Activated naive CD8-positive, alpha-beta T cell (primary cell): Measurements from ENCODE around the gene TMEM235.

Experiments used
- H3K27ac Mint-ChIP-seq: one replicate; pipeline ENCODE4 v1.8.0; 2021; ENCODE audit warnings: mixed read lengths
- H3K27me3 Mint-ChIP-seq: one replicate; pipeline ENCODE4 v1.8.0; 2021; ENCODE audit warnings: mixed read lengths
- H3K36me3 Mint-ChIP-seq: one replicate; pipeline ENCODE4 v1.8.0; 2021; ENCODE audit warnings: mixed read lengths
- H3K4me1 Mint-ChIP-seq: one replicate; pipeline ENCODE4 v1.8.0; 2021; ENCODE audit warnings: low read depth, mixed read lengths
- H3K4me3 Mint-ChIP-seq: one replicate; pipeline ENCODE4 v1.8.0; 2021; ENCODE audit warnings: mild to moderate bottlenecking, mixed read lengths
- H3K9me3 Mint-ChIP-seq: one replicate; pipeline ENCODE4 v1.8.0; 2021; ENCODE audit warnings: low read depth, mixed read lengths

The TMEM235 gene

DNA sequence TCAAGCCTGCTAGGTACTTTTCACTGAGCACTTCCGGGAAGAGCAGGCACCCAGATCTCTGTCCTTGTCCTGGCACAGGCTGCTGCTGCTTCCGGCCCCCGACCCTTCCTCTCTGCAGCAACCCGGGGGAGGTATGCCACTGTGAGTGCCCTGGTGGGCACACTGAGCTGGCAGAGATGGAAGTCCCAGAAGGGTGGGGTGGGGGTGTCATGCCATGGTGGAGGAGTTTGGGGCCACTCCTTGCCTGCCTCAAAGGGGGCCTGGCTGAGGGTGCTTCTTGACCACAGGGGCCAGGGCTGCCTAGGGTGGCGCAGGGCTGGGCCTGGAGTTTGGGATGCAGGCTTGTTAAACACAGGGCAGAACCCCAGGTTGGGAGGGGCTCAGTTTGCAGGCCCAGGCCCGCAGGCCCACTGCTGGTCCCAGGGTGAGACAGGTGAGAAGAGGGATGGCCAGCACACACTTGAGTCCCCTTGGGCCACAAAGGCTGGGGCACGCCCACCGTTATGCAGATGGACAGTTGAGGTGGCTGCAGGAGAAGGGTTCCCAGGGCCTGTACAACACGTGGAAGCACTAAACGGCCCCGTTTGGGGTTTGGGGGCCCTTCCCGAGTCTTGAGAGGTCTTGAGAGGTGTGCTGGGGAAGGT, 8.7 kb downstream of the TMEM235 start:
- Mint-ChIP-seq H3K4me1 (no peaks in the 10 kb centered on the region), H3K27me3 (no peaks in the 10 kb centered on the region)

DNA sequence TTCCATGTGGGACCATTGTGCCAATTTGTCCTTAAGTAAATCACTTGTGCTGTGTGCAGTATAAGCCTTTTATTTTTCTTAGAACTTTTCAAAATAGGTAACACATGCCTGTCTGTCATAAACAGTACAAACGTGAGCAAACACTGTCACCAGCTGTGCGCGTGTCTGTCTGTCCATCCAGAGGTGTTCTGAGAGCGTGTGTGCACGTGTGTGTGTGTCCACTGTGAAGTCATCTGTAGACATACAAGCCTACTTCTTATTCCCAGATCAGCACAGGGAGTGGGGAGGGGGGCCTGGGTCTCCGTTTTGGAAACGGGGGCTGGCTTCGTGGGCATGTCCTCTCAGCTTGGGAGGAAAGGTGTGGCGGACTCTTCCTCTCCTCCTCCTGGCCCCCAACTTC, 9.4 kb downstream of the TMEM235 start:
- H3K4me3 Mint-ChIP-seq, result no peak overlapping the region

More for the DNA sequence above, 8.7 kb downstream of the TMEM235 start:
- Mint-ChIP-seq H3K9me3 (no peaks in the 10 kb centered on the region), H3K27ac (no peak overlapping the region), H3K36me3 (no peaks in the 10 kb centered on the region), H3K4me3 (no peak overlapping the region)

DNA sequence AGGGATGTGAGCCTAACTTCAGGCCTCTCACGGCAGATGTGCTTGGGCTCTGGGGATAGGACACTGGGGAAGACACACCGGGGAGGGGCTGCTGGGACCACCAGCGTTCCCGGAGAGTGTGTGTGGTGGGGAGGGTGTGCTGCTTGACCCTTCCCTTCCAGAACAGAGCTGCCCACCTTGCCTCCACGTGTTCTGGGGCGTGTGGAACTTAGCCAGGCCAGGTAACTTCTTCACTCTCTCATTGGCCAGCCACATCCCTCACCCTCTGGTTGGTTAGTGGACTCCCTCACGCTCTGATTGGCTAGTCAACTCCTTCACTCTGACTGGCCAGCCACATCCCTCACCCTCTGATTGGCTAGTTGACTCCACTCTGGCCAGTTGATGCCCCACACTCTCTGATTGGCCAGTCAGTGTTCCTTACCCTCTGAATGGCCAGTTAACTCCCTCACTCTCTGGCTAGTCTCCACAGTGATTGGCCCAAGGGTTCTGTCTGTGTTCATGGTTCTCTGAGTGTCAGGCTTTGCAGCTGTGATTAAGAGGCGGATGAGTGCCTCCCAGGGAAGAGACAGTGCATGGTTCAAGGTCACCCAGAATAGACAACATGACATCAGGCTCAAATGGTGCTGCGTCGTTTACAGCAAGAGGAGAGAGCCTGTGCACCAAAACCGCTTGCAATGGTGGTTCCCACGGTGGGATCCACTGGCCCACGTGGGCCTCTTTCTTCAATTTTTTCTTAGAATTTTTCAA, 10.0 kb downstream of the TMEM235 start:
- Mint-ChIP-seq H3K36me3 (no peaks in the 10 kb centered on the region), H3K4me1 (no peaks in the 10 kb centered on the region), H3K4me3 (no peak overlapping the region), H3K27ac (no peak overlapping the region), H3K9me3 (no peaks in the 10 kb centered on the region), H3K27me3 (no peaks in the 10 kb centered on the region)

More for the DNA sequence above, 9.4 kb downstream of the TMEM235 start:
- Mint-ChIP-seq H3K4me1 (no peaks in the 10 kb centered on the region), H3K36me3 (no peaks in the 10 kb centered on the region), H3K9me3 (no peaks in the 10 kb centered on the region), H3K27ac (no peak overlapping the region), H3K27me3 (no peaks in the 10 kb centered on the region)

DNA sequence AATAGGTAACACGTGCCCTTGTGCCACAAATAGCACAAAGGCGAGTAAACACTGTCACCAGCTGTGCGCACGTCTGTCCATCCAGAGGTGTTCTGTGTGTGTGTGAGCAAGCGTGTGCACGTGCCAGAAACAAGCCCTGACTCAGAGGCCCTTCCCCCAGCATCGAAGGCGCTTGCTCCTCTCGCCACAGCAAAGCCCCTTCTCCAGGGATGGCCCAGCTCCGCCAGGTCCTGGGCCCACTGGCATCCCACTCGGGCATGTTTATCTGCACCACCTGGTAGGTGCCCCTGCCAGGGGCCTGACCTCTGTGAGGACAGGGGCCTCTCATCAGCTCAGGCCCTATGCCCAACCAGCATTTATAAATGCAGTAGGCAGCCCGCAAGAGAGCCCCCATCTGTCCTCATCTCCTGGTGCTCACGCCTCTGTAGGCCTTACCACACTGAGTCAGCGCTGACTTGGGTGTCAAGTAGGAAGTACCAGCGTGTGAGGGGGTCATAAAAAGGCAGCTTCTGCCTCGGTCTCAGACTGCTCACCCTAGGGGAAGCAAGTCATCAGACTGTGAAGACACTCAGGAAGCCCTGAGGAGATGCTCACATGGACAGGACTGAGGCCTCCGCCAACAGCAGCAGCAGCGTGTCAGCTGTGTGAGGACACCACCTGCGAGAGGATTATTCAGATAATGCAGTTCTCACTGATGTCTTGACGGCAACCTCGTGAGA, 10.8 kb downstream of the TMEM235 start:
- Mint-ChIP-seq H3K9me3 (no peaks in the 10 kb centered on the region), H3K4me1 (no peaks in the 10 kb centered on the region), H3K36me3 (no peaks in the 10 kb centered on the region), H3K27me3 (no peaks in the 10 kb centered on the region), H3K27ac (no peak overlapping the region), H3K4me3 (no peak overlapping the region)

DNA sequence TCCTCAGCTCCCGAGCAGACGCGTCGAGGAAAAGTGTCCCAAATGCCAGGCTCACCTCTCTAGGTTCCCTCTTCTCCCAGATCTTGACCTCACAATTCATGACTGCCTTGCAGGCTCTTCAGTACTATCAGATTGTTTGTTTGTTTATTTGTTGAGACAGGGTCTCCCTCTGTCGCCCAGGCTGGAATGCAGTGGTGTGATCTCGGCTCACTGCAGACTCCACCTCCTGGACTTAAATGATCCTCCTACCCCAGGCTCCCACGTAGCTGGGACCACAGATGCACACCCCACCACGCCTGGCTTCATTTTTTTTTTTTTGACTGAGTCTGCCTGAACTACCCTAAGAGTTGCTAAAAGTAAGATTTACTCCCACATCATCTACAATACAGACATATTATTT, 15.9 kb downstream of the TMEM235 start:
- H3K9me3 Mint-ChIP-seq, result no peaks in the 10 kb centered on the region
- H3K36me3 Mint-ChIP-seq, result no peaks in the 10 kb centered on the region
- H3K27me3 Mint-ChIP-seq, result no peaks in the 10 kb centered on the region
- no peak overlapping the region for H3K4me3 Mint-ChIP-seq
- no peak overlapping the region for H3K27ac Mint-ChIP-seq
- H3K4me1 Mint-ChIP-seq, result peaks cover 18% of the 10 kb centered on the region

DNA sequence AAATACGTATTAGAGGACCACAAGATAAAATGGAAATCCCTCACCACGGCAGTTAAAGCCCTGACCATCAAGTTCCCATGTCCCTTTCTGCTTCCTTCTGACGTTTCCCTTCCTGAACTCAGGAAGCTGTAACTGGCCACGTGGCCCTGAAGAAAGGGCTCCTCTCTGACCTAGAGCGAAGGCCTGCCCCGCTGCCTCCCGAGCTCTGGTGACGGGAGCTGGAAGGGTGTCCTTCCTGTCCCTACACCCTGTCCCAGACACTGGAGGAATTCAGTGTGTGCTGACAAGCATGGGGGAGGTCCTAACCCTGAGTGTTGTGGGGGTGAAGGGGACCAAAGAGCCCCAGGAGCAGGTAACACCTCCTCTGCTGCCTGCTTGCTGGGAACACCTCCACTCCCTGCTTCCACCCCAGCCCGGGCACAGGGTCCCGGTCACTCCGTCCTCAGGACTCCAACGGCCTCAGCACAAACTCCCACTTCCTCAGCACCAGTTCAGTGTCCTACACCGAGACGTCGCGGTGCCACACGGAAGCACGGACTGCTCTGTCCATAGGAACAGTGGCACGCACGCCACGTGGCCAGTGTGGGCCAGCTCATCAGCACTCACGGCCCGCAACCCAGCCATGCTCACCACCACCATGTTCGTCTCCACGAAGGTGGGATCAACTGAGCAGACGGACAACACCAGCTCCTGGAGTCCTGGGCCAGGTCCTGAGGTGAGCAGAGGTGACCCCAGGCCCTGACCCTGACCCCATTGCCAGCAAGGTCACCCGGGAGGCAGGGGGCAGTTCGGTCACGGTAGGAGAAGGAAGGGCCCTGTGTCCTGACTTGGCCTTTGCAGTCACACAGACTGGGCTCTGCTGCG, 16.9 kb downstream of the TMEM235 start:
- Mint-ChIP-seq H3K4me3 (no peak overlapping the region), H3K27me3 (no peaks in the 10 kb centered on the region), H3K36me3 (no peaks in the 10 kb centered on the region), H3K4me1 (peaks cover 27% of the 10 kb centered on the region), H3K27ac (no peak overlapping the region), H3K9me3 (no peaks in the 10 kb centered on the region)

DNA sequence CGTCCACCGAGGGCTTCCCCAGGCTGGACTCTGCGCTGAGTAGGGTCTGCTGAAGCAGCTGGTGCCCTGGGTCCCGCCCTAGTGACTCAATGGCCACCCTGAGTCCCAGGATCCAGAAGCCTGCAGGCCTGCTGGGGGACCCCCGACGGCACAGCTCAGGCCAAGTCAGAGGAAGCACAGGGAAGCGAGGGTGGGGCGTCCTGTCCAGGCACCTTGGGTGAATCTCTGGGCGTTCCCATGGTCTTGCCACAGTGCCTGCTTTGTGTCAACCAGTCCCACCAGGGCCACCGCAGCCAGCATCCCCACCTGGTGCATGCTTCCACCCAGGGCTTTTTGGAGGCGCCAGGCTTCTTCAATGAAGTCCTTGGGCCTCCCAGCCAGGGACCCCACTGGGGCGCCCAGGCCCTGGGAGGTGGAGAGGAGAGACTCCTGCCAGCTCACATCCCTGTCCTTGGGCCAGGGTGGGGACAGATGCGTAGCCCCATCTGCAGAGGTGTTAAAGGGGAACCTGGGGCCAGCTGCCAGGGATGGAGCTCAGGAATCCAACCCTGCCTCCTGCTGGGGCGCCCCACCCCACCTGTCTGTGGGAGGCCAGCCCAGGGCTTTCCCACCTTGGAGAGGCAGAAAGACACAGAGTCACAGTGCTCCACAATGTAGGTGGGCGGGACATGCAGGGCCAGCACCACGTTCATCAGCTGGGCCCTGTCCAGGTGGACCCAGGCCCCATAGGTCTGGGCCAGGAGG, 17.8 kb downstream of the TMEM235 start:
- H3K4me3 Mint-ChIP-seq, result no peak overlapping the region
- H3K27me3 Mint-ChIP-seq, result no peaks in the 10 kb centered on the region
- no peaks in the 10 kb centered on the region for H3K9me3 Mint-ChIP-seq
- H3K36me3 Mint-ChIP-seq, result no peaks in the 10 kb centered on the region
- H3K27ac Mint-ChIP-seq, result no peak overlapping the region
- peaks cover 30% of the 10 kb centered on the region for H3K4me1 Mint-ChIP-seq

DNA sequence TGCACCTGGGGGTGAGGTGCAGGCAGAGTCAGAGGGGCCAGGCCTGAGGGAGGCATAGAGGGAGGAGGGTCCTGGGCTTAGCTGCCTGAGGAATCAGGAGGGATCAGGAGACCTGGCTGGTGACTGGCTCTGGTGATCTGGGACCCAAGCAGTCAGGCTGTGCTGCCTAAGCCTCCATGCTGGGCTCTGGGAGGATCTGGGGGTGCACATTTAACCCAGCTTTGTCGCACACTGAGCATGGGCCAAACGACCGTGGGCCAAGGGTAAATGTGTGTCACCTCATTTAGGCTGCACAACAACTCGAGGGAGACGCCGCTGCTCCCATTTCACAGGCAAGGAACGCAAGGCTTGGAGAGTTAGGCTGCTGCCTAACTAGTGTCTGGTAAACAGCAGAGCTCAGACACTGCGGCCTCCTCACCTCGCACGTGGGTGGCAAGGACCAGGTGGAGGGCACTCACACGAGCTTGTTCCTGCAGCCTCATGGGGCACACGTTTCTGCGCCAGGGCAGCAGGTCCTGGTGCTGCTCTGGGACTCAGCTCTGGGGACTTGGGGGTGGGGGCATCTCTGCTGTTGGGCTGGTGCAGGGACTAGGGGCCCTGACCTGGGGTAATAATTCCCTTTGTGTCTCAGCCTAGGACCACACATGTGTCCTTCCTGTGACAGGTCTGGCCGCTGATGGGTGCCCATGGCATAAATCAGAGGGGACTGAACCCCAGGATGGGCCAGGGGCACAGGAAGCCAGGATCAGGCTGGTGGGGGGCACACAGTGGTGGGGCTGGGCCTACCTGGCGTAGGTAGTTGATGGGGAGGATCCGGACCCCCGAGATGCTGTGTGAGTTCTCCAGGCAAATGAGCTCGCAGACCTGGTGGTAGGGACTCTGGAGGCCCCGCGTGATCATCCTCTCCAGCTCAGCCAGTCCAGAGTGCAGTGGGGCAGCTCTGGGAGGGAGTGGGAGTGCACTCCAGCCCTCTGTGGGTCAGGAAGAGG, 18.7 kb downstream of the TMEM235 start:
- no peaks in the 10 kb centered on the region for H3K27me3 Mint-ChIP-seq
- H3K9me3 Mint-ChIP-seq, result no peaks in the 10 kb centered on the region
- H3K4me3 Mint-ChIP-seq, result no peak overlapping the region
- peaks cover 35% of the 10 kb centered on the region for H3K4me1 Mint-ChIP-seq
- no peak overlapping the region for H3K27ac Mint-ChIP-seq
- no peaks in the 10 kb centered on the region for H3K36me3 Mint-ChIP-seq

DNA sequence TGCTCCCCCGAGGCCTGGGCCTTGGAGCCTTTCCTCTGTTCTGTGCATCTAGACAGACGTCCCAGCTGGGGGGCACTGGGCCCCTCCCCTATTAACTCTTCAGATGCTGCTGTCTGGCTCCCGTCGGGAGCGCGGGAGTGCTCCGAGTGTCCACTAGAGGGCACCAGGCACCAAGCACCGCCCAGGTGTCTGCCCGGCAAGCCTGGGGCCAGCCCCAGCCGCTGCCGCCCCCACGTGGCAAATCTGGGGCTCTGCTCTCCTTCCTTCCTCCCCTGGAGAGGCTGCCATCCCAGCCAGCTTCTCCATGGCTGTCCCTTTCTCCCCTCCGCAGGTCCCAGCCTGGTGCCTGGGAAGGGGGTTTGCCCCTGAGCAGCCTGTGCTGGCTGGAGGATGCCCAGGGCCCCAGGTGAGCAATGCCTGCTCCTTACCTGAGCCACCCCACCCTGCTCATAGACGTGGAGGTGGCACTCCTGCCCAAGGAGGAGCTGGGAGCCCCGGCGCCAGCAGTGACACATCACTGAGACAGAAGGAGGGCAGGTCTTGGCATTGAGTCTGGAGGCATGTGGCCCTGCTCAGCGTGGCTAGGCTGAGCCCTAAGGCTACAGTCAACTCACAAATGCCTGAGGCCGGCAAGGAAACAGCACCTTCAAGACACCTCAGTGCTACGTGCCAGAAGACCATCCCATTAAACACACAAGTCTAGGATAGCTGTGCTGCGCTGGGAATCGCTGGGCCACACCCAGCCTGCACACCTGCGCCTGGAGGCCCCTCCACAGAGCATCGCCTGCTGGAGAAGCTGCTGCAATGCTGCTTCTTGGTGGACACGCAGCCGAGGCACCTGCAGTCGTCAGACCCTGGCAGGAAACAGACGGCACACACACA, 19.7 kb downstream of the TMEM235 start:
- H3K9me3 Mint-ChIP-seq, result no peaks in the 10 kb centered on the region
- peak overlapping the region; percentile 65 for H3K4me3 Mint-ChIP-seq
- no peaks in the 10 kb centered on the region for H3K27me3 Mint-ChIP-seq
- H3K4me1 Mint-ChIP-seq, result peaks cover 39% of the 10 kb centered on the region
- no peaks in the 10 kb centered on the region for H3K36me3 Mint-ChIP-seq
- peak overlapping the region; percentile 3 for H3K27ac Mint-ChIP-seq

DNA sequence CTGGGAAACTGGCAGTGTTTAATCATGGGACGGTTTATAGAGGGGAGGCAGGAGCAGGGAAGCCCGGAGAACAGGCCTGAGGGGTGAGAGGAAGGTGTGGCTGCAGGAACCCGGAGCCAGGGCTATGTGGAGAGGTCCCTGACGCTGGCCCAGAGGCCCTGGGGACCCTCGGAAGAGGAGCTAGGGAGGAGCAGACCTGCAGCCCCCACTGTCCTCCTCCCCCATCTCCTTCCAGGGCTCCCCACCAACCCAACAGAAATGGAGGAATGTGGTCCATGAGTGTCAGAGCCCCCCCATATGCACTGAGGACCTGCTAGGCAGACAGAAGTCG, 20.3 kb downstream of the TMEM235 start:
- Mint-ChIP-seq H3K4me3 (peak overlapping the region; percentile 65), H3K9me3 (no peaks in the 10 kb centered on the region), H3K27me3 (no peaks in the 10 kb centered on the region), H3K36me3 (no peaks in the 10 kb centered on the region), H3K4me1 (peaks cover 39% of the 10 kb centered on the region), H3K27ac (no peak overlapping the region)

DNA sequence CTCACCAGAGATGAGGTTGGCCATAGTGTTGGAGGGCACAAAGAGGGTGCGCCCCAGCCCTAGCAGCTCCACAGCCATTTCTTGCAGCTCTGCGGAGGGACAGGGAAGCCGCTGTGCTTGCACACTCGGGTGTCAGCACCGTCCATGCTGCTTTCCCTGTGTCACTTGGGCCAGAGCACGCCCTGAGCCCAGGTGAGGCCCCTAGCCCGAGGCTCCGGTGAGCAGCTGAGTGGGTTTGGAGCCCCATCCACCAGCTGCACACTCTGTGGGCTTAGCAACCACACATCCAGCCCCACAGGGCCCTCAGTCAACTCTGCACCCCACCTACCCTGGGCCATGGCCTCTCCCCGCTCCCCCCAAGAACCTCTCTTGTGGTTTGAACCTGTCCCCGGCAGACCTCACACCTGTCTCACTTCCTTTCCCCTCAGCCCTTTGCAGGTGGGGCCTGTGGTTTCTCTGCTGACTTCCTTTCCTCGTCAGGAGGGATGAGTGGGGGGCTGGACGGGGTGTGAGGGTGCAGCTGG, 20.7 kb downstream of the TMEM235 start:
- Mint-ChIP-seq H3K4me1 (peaks cover 39% of the 10 kb centered on the region), H3K27ac (peak overlapping the region; percentile 34), H3K9me3 (no peaks in the 10 kb centered on the region), H3K36me3 (no peaks in the 10 kb centered on the region), H3K27me3 (no peaks in the 10 kb centered on the region), H3K4me3 (peak overlapping the region; percentile 84)

DNA sequence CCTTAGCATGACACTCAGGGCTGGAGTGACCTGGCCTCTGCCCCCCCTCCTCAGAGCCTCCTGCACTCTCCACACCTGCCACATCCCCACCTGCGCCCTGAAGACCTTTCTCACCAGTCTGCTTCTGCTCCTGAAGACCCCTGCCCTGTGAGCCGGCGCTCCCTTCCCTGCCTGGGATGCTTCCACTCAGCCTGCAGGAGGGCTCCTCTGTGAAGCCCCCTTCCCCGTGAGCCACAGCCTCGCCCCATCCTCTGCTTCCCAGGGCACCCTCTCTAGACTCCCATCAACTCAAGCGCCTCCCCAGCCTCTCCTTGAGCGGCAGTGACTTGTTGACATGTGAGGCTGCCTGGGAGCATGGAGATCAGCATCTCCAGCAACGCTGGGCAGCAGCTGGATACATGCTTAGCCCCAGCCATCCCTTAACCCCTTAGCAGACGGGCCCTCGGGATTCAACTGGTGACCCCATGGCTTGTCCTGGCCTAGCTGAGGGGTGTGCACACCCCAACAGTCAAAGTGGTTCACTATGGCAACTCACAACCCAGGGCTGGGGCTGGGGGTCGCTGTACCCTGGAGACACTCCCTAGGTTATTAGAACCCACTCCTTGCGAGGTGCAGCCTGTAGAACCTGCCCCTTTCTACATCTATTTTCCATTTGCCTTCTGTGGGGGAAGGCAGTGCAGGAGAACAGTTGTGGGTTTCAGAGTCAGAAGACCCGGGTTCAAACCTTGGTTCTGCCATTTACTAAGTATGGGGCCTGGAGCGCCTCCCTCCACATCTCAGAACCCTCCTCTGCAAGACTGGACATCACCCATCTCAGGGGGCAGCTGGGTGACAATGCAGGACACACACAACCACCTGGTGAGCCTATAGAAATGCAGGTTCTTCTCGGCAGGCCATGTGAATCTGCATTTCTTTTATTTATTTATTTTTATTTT, 21.5 kb downstream of the TMEM235 start:
- Mint-ChIP-seq H3K4me3 (peak overlapping the region; percentile 84), H3K4me1 (peaks cover 44% of the 10 kb centered on the region), H3K27me3 (no peaks in the 10 kb centered on the region), H3K36me3 (no peaks in the 10 kb centered on the region), H3K9me3 (no peaks in the 10 kb centered on the region), H3K27ac (peak overlapping the region; percentile 72)
